SIG-M5 treated with dmso at 0.1 percent for 504 hours (cell line): ENCODE measurements around the gene NAA15.
"Not testable (repeated sequence)": the region's sequence is repeated elsewhere in the genome, so short reads cannot be mapped to it uniquely, and the experiment has no call there.

Source experiments
- DNase-seq: peaks from one replicate; lab custom pipeline; 2025; ENCODE audit not compliant: unreplicated experiment; lab: John Stamatoyannopoulos, UW

The NAA15 gene

GRCh38 chr4:139337612-139338011 is 36.3 kb downstream of the NAA15 start:
- DNase-seq: peak; percentile 15

- DNase-seq: no peak
Measured at GRCh38 chr4:139361301-139361700, 60.0 kb downstream of the NAA15 start.

DNA sequence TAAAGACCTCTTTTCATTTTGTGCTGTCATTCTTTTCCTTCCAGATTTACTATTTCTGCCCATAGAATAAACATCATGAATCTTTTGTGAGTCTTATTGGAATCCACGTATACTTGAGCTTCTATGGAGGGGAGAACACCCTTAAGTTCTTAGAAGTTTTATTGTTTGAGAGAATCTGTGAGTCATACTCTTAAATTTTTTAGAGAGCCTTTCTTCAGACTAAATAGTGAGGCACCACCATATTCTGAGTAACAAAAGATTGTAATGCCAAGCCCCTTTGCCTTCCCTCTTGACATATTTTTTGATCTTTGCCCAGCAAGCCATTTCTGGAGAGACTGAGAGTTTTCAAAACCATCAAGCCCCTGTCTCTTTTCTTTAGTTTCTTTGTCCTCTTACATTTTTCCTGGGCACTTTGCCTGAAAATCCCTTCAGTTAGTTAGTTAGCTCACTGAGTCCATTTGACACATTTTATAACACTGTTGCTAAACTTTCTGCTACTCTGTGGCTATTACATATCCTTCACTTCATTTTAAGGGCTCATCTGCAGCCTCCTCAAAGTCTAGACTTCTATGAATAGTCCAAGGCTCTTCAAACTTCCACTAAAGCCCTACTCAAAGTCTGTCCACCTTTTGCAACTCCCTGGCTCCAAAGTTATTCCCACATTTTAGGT is 66.3 kb downstream of the NAA15 start:
- DNase-seq: no peak

DNA sequence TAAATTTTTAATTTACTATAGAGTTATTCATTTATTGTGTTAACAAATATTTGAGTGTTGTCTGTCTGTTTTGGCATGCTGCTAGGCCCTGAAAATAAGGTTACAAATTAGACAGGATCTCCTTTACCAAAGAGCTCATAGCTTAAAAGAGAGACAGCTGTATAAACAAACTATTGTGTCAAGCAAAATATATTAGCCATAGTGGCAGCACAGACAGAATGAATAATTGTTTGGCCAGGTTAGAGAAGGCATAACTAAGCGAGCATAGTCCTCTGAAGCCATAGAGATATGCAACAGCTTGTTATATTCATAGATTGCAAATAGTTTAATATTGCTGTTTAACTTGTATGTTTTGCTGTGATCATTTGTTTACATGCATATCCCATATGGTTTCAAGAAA is 67.7 kb downstream of the NAA15 start:
- DNase-seq: no peak

- DNase-seq: no peak
Measured at GRCh38 chr4:139374251-139374650, 72.9 kb downstream of the NAA15 start.

DNA sequence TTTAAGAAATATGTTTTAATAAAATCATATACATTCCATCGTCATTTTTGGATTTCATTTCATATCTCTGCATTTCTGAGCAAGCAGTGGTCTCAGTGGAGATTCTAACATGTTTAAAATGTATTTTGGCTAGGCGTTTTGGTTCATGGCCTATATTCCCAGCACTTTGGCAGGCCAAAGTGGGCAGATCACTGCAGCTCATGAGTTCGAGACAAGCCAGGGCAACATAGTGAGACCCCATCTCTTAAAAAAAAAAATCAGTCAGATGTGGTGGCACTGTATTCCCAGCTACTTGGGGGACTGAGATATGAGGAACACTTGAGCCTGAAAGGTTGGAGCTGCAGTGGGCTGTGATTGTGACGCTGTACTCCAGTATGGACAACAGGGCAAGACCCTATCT is 85.1 kb downstream of the NAA15 start:
- no peak for DNase-seq

GRCh38 chr4:139389102-139389501 is 87.8 kb downstream of the NAA15 start:
- no peak for DNase-seq

DNA sequence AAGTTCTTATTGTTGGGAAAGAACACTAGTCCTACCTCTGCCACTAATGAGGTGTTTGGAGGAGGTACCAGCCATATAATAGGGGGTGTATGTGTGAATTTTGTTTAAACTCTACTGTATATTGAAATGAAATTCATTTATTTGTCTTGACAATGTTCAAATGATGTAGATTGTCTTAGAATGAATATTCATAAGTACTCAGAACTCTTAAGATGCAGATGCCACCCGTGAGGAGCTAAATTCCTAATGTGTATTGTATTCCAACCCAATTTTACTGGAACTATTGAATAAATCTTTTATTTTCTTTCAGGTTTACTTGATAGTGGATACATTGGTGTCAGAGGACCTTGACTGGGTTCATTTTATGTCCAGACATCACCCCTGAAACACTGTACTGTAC is 88.7 kb downstream of the NAA15 start:
- DNase-seq: no peak

DNA sequence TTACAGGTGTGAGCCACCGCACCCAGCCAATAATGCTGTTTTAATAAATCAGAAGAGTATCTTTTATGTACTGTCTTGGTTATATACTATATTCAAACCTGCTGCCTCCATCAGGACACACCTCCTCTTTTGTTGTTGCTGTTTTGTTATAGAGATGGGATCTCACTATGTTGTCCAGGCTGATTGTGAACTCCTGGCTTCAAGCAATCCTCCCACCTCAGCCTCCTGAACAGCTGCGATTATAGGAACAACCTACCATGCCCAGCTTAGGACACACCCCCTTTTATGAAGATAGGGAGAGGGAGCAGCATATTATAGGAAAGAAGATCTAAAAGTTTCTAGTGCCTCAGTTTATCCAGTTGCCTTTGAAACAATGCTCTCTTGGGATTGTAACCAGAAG is 90.4 kb downstream of the NAA15 start:
- DNase-seq: no peak

DNA sequence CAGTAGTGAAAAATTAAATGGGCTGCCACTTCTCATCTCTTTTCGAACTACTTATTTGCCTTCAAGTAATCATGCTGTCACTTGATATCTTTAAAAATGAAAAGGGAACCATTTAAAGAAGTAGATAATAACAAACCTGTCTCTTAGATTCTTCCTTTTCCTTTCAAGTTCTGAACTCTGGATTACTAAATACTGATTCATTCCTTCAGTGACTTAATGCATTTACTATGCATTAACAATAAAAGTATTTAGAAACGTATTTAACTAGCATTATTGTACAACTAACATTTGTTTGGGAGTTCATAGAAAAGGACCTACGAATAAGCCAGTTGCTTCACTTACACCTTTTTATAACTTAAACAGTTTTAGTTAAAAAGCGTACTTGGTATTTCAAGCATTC is 91.5 kb downstream of the NAA15 start:
- no peak for DNase-seq

DNA sequence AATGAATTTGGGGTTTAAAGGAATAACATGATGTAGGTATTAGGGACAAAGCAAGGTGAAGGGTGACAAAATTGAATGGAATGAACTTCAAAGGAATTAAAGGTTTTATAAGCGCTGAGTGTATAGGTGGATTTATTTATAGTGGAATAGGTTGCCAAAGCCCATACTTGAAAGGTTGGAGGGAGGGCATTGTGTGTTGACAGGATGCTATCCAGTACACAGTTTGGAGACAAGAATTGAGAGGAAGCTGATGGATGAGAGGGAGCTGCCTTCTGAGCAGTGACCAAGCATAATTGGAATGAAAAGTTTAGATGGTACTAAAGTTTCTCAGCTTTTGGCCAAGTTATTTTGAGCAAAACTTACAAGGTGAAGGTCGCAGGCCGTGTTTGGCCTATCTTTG is 100.1 kb downstream of the NAA15 start:
- DNase-seq: no peak

DNA sequence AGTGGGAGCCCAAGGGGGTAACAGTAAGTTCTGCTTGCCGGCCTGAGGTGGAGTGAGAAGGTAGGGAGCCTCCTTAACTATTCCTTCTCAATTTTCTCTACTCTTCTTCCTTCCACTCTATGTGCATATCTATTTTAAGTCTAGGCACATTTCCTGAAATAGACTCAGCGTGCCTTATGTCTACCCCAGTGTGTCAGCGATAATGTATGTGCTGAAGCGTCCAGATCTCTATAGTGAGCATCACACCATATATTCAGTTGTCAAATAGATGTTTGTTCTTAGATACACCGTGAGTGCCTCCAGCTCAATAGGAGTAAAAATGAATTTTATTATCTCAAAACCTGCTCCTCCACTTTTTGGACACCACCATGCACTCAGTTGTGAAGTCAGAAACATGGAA is 101.1 kb downstream of the NAA15 start:
- no peak for DNase-seq

DNA sequence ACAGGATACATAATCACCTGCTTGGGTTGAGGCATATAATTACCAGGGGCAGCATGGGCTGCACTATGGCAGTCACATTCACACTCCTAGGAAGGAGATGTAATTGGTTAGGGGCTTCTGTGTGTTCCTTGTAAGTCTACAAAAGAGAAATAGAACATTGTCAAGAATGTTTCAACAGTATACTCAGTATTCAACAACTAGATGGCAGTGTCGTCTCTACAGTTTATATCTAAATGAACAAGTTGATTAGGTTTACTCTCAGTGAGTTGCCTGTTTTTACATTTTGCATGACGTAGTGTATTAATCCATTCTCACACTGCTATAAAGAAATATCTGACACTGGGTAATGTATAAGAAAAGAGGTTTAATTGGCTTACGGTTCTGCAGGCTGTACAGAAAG is 102.2 kb downstream of the NAA15 start:
- no peak for DNase-seq

DNA sequence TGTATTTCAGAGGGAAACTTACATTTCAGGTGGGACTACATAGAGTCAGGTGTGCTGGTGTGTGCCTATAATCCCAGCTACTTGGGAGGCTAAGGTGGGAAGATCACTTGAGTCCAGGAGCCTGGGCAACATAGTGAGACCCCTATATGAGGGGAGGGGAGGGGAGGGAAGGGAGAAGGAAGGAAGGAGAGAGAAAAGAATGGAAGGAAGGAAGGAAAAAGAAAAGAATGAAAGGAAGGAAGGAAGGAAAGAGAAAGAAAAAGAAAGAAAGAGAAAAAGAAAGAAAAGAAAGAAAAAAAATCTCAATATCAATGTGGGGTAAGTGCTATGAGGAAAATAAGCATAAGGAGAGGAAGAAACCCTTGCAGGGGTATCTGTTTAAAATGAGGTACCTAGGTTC is 109.0 kb downstream of the NAA15 start:
- no peak for DNase-seq

DNA sequence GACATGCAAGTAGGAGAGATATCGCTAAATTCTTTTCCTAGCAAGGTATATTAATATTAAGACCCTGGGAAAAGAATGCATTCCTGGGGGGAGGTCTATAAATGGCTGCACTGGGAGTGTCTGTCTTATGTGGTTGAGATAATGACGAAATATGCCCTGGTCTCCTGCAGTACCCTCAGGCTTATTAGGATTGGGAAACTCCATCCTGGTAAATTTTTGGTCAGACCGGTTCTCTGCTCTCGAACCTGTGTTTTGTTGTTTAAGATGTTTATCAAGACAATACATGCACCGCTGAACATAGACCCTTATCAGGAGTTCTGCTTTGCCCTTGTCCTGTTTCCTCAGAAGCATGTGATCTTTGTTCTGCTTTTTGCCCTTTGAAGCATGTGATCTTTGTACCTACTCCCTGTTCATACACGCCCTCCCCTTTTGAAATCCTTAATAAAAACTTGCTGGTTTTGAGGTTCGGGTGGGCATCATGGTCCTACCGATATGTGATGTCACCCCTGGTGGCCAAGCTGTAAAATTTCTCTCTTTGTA is 113.4 kb downstream of the NAA15 start:
- DNase-seq: not testable (repeated sequence)

- DNase-seq: peak; percentile 69
Measured at GRCh38 chr4:139416073-139416673, 114.9 kb downstream of the NAA15 start.

DNA sequence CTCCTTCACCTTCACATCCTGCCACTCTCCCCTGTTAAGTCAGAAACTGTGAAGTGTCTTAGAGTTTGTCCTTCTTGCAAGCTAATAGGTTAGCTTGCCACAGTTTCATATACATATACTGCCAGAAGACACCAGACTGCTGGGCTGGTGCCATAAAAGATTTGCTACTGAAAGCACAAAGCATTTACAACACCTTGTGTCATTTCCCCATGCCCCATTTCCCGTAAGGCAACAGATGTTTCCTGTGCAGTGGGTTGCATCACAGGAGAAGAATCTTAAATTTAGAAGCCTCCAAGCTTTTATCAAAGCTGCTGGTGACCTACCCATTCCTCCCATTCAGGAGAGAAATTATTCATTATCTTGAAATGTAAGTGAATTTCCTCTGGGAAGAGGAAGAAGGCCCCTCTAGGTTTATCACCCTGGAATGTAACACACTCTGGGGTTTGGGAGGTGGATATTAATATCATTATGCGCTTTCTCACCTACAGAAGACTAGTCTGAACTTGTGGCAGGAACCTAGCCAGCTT is 118.1 kb downstream of the NAA15 start:
- peak; percentile 79 for DNase-seq

GRCh38 chr4:139420652-139421051 is 119.3 kb downstream of the NAA15 start:
- no peak for DNase-seq

GRCh38 chr4:139436122-139436521 is 134.8 kb downstream of the NAA15 start:
- DNase-seq: no peak

DNA sequence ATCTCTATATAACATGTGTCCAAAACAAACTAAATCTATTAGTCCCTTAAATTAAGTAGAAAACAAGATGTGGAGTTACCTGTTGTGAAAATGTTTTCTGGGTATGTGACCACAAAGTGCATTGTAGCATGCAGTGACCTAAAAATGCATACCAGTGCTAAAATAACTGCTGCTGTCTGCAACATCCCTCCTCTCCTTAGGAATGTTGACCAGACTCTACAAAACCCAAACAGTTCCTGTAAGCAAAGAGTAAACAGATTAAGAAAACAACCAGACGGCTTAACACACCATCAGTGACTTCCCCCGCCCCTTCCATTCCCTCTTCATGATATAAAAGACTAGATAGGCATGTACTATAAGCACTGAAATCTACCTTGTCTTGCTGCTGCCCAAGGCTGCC is 136.8 kb downstream of the NAA15 start:
- no peak for DNase-seq

GRCh38 chr4:139441029-139441428 is 139.7 kb downstream of the NAA15 start:
- no peak for DNase-seq

- DNase-seq: no peak
Measured at GRCh38 chr4:139443661-139444060, 142.4 kb downstream of the NAA15 start.

DNA sequence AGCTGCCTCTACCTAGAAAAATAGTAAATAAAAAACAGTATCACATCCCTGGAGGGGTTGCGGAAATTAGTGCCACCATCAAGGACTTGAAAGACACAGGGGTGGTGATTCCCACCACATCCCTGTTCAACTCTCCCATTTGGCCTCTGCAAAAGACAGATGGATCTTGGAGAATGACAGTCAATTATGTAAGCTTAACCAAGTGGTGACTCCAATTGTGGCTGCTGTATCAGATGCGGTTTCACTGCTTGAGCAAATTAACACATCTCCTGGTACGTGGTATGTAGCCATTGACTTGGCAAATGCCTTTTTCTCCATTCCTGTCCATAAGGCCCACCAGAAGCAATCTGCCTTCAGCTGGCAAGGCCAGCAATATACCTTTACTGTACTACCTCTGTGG is 143.6 kb downstream of the NAA15 start:
- DNase-seq: not testable (repeated sequence)
